Measurements from ENCODE around the gene TMEM80.
A peak's percentile ranks its signal among the peaks of the same experiment; 100 is the strongest.

TMEM80 gene

GRCh38 chr11:746289-747157 lies 50.9 kb downstream of the TMEM80 start:
- DNase-seq (ENCODE audit: low spot score), result no peak

- DNase-seq (ENCODE audit: low spot score), result peak; percentile 95
Measured at GRCh38 chr11:747158-748006, 51.8 kb downstream of the TMEM80 start, which contains the start of gene TALDO1. TSS of gene TALDO1 (plus strand) at chr11:747464. CDS start at chr11:747482, 18 bp downstream.

DNA sequence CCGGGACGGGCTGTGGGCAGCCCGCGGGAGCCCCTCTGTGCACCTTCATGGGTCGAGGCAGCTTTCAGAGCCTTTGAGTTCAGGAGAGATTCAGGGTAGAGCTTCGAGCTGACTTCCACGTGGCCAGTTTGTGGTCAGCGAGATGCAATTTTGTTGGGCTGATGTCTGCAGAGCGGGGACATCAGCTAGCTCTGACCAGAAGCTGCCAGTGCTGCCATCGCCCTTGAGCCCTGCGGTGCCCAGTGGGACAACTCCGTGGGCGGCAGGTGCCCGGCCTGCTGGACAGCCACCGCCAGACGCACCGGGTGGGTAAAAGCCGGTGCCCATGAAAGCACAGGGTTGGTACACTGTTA lies 52.4 kb downstream of the TMEM80 start:
- DNase-seq (ENCODE audit: low spot score), result no peak

GRCh38 chr11:749731-750130 lies 54.1 kb downstream of the TMEM80 start:
- DNase-seq (ENCODE audit: low spot score), result no peak

Data from hepatic stellate cell (primary cell).